Stimulated activated CD8-positive, alpha-beta memory T cell treated with anti-CD3 and anti-CD28 coated beads, Interleukin-4, amount 100 ng/mL, for 24 hours (primary cell): ENCODE results near the gene KIF17.

Source experiments
- DNase-seq: peaks from one replicate; pipeline ENCODE4 v3.0.0-alpha.2; 2020; ENCODE audit warnings: low read depth

The KIF17 gene

GRCh38 chr1:20717452-20718342 lies at the start of gene KIF17:
TSS of gene KIF17 (minus strand) at chr1:20718007. CDS start at chr1:20717706, 301 bp downstream.
- peak; percentile 48 for DNase-seq

- DNase-seq: no peak
These were observed 49.5 kb upstream of the KIF17 start for GRCh38 chr1:20767271-20767670.

GRCh38 chr1:20763417-20763816 lies 45.6 kb upstream of the KIF17 start:
- DNase-seq: no peak

- DNase-seq: no peak
These were observed 42.5 kb upstream of the KIF17 start for GRCh38 chr1:20760322-20760721.

GRCh38 chr1:20753589-20753988 lies 35.8 kb upstream of the KIF17 start:
- no peak for DNase-seq

GRCh38 chr1:20751462-20751990 lies 33.7 kb upstream of the KIF17 start:
- DNase-seq: no peak

- no peak for DNase-seq
These were observed 24.9 kb upstream of the KIF17 start for GRCh38 chr1:20742671-20743070.

GRCh38 chr1:20740781-20741180 lies 23.0 kb upstream of the KIF17 start:
- no peak for DNase-seq

- DNase-seq: no peak
These were observed 21.4 kb upstream of the KIF17 start for GRCh38 chr1:20739225-20739624.

GRCh38 chr1:20735581-20736111 lies 17.8 kb upstream of the KIF17 start:
- DNase-seq: no peak

- no peak for DNase-seq
These were observed 15.7 kb upstream of the KIF17 start for GRCh38 chr1:20733360-20733975.

GRCh38 chr1:20732588-20733359 lies 15.0 kb upstream of the KIF17 start, which contains the start of gene SH2D5:
TSS of gene SH2D5 (minus strand) at chr1:20732703. CDS start at chr1:20728044, 4,659 bp downstream.
- peak; percentile 56 for DNase-seq

GRCh38 chr1:20732071-20732587 lies 14.3 kb upstream of the KIF17 start:
- peak; percentile 44 for DNase-seq

- DNase-seq: no peak
These were observed 13.5 kb upstream of the KIF17 start for GRCh38 chr1:20731057-20731991.

GRCh38 chr1:20730690-20731056 lies 12.9 kb upstream of the KIF17 start:
- no peak for DNase-seq

GRCh38 chr1:20729990-20730689 lies 12.3 kb upstream of the KIF17 start:
- DNase-seq: no peak

- no peak for DNase-seq
These were observed 11.5 kb upstream of the KIF17 start for GRCh38 chr1:20729155-20729931.

- DNase-seq: no peak
These were observed 10.8 kb upstream of the KIF17 start for GRCh38 chr1:20728371-20729154.
